Endothelial cell of umbilical vein (primary cell): ENCODE results near the gene GALR3. TPM values are rescaled to one million over a fixed set of nuclear protein-coding genes. Genes with fewer than 3 reads are reported as not detected.

ENCODE experiments used
- BruUV-seq: library from RNA; stranded (reverse); fragments of 400-500 nt; replicated peaks from 2 replicates; lab custom pipeline; 2021; lab: Mats Ljungman, UMichigan
- CTCF ChIA-PET: fragments of 300-600, 350-600 bp; sonication (Branson Sonifier 250); formaldehyde crosslinking; loops from one replicate; lab custom pipeline; 2021; ENCODE audit warnings: antibody characterized with exemption, inconsistent platforms; lab: Charles Lee
- POLR2A ChIA-PET: fragments of 300-600, 350-600 bp; sonication (Branson Sonifier 250); formaldehyde crosslinking; loops from one replicate; lab custom pipeline; 2021; ENCODE audit warnings: antibody characterized with exemption, inconsistent platforms; lab: Charles Lee
- DNase-seq: peaks from one replicate; pipeline ENCODE4 v3.0.0-alpha.2; 2011; ENCODE audit warnings: low read depth, low spot score
- FAIRE-seq: peaks from 2 replicates; lab custom pipeline; 2011; peaks lifted over from hg19 to GRCh38; lab: Jason Lieb, UNC
- H2AFZ ChIP-seq: 2 replicates; pipeline ENCODE4 v1.6.0; 2012; ENCODE audit warnings: low read depth, low read length, control low read depth, inconsistent platforms
- H3K27ac ChIP-seq: 2 replicates; pipeline ENCODE4 v1.5.1; 2011; ENCODE audit warnings: low read depth, mild to moderate bottlenecking, control low read depth, low read length, moderate library complexity; ENCODE audit not compliant: insufficient read depth
- H3K27me3 ChIP-seq, 2 experiments: 2 replicates each; pipeline versions ENCODE4 v1.6.0 to v1.6.1; 2011; ENCODE audit warnings: low read length in 2 of 2, mixed read lengths in 1 of 2; ENCODE audit not compliant: control insufficient read depth in 2 of 2, insufficient read depth in 2 of 2
- H3K36me3 ChIP-seq, 2 experiments: 2 replicates in 1 of 2; 3 replicates in 1 of 2; pipeline ENCODE4 v1.5.1; 2011; ENCODE audit warnings: low read length in 2 of 2, mild to moderate bottlenecking in 1 of 2, moderate library complexity in 1 of 2; ENCODE audit not compliant: control insufficient read depth in 2 of 2, insufficient read depth in 2 of 2; ENCODE audit errors: extremely low read depth in 1 of 2
- H3K4me1 ChIP-seq: 3 replicates; pipeline ENCODE4 v1.5.1; 2011; ENCODE audit warnings: mild to moderate bottlenecking, low read length; ENCODE audit not compliant: control insufficient read depth, insufficient read depth; ENCODE audit errors: extremely low read depth
- H3K4me2 ChIP-seq: 2 replicates; pipeline ENCODE4 v1.6.1; 2011; ENCODE audit warnings: low read length, control low read depth, mixed read lengths; ENCODE audit not compliant: insufficient read depth
- H3K4me3 ChIP-seq, 3 experiments: fragments of 200-600 bp in 1 of 3; sonication (generic), shearing (Covaris generic) in 1 of 3; replicated peaks in 1 of 3; 2 replicates each; pipeline ENCODE4 v1.5.1; 2011 to 2016; ENCODE audit warnings: control low read depth in 3 of 3, low read length in 3 of 3, mild to moderate bottlenecking in 2 of 3, inconsistent platforms in 1 of 3, low read depth in 1 of 3, moderate library complexity in 1 of 3; ENCODE audit not compliant: insufficient read depth in 1 of 3
- H3K79me2 ChIP-seq: 2 replicates; pipeline ENCODE4 v1.6.0; 2012; ENCODE audit warnings: low read length, inconsistent platforms; ENCODE audit not compliant: control insufficient read depth, insufficient read depth
- H3K9ac ChIP-seq: replicated peaks from 2 replicates; pipeline ENCODE3; 2011; ENCODE audit warnings: low read length, control low read depth; ENCODE audit not compliant: insufficient read depth; ENCODE audit errors: extremely low read depth
- H3K9me1 ChIP-seq: replicated peaks from 3 replicates; pipeline ENCODE4 v1.6.0; 2011; ENCODE audit warnings: mild to moderate bottlenecking, low read length; ENCODE audit not compliant: control insufficient read depth, insufficient read depth; ENCODE audit errors: extremely low read depth
- H3K9me3 ChIP-seq: replicated peaks from 2 replicates; pipeline ENCODE4 v1.5.1; 2012; ENCODE audit warnings: low read length, inconsistent platforms; ENCODE audit not compliant: control insufficient read depth, insufficient read depth
- H4K20me1 ChIP-seq: replicated peaks from 2 replicates; pipeline ENCODE3; 2011; ENCODE audit warnings: mild to moderate bottlenecking, low read length; ENCODE audit not compliant: control insufficient read depth, insufficient read depth; ENCODE audit errors: extremely low read depth
- FOS ChIP-seq: IDR thresholded peaks from 2 replicates; pipeline ENCODE4 v1.6.1; 2011; ENCODE audit warnings: mild to moderate bottlenecking, low read length, moderate library complexity, borderline replicate concordance; ENCODE audit not compliant: insufficient read depth
- MYC ChIP-seq: IDR thresholded peaks from one replicate; pipeline ENCODE4 v1.6.1; 2011; ENCODE audit warnings: mild to moderate bottlenecking, low read depth, low read length
- dilution Hi-C: fragments of 300-500 bp; cut with MboI; formaldehyde crosslinking; loops from one replicate; pipeline ENCODE4 v1.15.0; 2019; ENCODE audit warnings: low sequenced_read_pairs; ENCODE audit not compliant: extremely low pct_ligation_motif_present
- intact Hi-C: fragments of 100-400 bp; cut with micrococcal nuclease; formaldehyde crosslinking; loops from one replicate; pipeline ENCODE4 v1.10.0; 2022
- polyA plus RNA-seq, 4 experiments: library from polyadenylated mRNA; depleted of rRNA in 3 of 4; stranded (reverse) in 3 of 4; unstranded in 1 of 4; fragments of >200 nt; gene quantifications; 2 replicates each; pipeline versions ENCODE4 v1.2.1 to v1.2.3, GENCODE V29; 2011 to 2012; ENCODE audit warnings: missing spikeins in 1 of 4
- total RNA-seq: library from RNA; stranded (reverse); gene quantifications from 2 replicates; pipeline ENCODE4 v1.2.3, GENCODE V29; 2021
- TF ChIP-seq, protein P1 (sequence below), 2 donors: IDR thresholded peaks; 1 replicate in 1 of 2; 2 replicates in 1 of 2; pipeline ENCODE4 v1.5.1; 2011; ENCODE audit warnings: low read length in 2 of 2, mild to moderate bottlenecking in 2 of 2, moderate library complexity in 2 of 2, control low read depth in 1 of 2, inconsistent platforms in 1 of 2, low read depth in 1 of 2; ENCODE audit not compliant: insufficient read depth in 1 of 2; ENCODE audit errors: extremely low read depth in 1 of 2

The GALR3 gene
- total and polyA plus RNA-seq, 2 donors (not counting 3 experiments of a cell fraction or from before 2014, with no cell fraction given), result not detected

- POLR2A ChIA-PET, result no interaction called here
- peak; percentile 35 for TF ChIP-seq FOS
- TF ChIP-seq, protein P1, sequence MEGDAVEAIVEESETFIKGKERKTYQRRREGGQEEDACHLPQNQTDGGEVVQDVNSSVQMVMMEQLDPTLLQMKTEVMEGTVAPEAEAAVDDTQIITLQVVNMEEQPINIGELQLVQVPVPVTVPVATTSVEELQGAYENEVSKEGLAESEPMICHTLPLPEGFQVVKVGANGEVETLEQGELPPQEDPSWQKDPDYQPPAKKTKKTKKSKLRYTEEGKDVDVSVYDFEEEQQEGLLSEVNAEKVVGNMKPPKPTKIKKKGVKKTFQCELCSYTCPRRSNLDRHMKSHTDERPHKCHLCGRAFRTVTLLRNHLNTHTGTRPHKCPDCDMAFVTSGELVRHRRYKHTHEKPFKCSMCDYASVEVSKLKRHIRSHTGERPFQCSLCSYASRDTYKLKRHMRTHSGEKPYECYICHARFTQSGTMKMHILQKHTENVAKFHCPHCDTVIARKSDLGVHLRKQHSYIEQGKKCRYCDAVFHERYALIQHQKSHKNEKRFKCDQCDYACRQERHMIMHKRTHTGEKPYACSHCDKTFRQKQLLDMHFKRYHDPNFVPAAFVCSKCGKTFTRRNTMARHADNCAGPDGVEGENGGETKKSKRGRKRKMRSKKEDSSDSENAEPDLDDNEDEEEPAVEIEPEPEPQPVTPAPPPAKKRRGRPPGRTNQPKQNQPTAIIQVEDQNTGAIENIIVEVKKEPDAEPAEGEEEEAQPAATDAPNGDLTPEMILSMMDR (IDR thresholded peaks at IDR 0.05; ENCODE audit: extremely low read depth in 1 of 2, insufficient read depth in 1 of 2, low read depth in 1 of 2, low read length in 2 of 2), result peak in 1 of 2 donors; percentile 20
- TF ChIP-seq MYC, result no peak
Measured at GRCh38 chr22:37782340-37783168, 40.6 kb upstream of the GALR3 start.

More at GRCh38 chr22:37782340-37783168, 40.6 kb upstream of the GALR3 start:
- FAIRE-seq (peak; percentile 87), DNase-seq (peak; percentile 29)
- Histone ChIP-seq H2AFZ (no peak overlapping the region), H3K9ac (no peak overlapping the region), H3K4me3 (no peak overlapping the region), H3K4me1 (peaks cover 15% of the 10 kb centered on the region), H3K9me1 (no peaks in the 10 kb centered on the region), H3K9me3 (no peaks in the 10 kb centered on the region), H3K27ac (no peak overlapping the region), H3K36me3 (no peaks in the 10 kb centered on the region), H3K79me2 (no peaks in the 10 kb centered on the region), H3K27me3 (no peaks in the 10 kb centered on the region), H3K4me2 (no peak overlapping the region), H4K20me1 (no peaks in the 10 kb centered on the region)
- intact Hi-C loops, result no loop called here
- dilution Hi-C loops, result no loop called here
- BruUV-seq, result no TSS peak
- CTCF ChIA-PET, result interaction anchor here (0.9 to 2.4 kb wide), 15 partner anchors 9 to 244 kb away, joined by 3 to 11 read pairs (median 4); partner anchors contain the start of gene GCAT
